Glutamatergic neuron (in vitro differentiated cells): ENCODE results near the gene PTTG1IP. TPM values are rescaled to one million over a fixed set of nuclear protein-coding genes. Genes with fewer than 3 reads are reported as not detected.

Experiments used
- DNase-seq: peaks from one replicate; pipeline ENCODE4 v3.0.0; 2022
- H3K27ac Mint-ChIP-seq: one replicate; pipeline ENCODE4 v1.8.0; 2020; ENCODE audit warnings: mild to moderate bottlenecking, mixed read lengths, inconsistent platforms; ENCODE audit not compliant: unreplicated experiment
- H3K27me3 Mint-ChIP-seq: one replicate; pipeline ENCODE4 v1.8.0; 2020; ENCODE audit warnings: mild to moderate bottlenecking, moderate library complexity, mixed read lengths, inconsistent platforms; ENCODE audit not compliant: unreplicated experiment
- H3K36me3 Mint-ChIP-seq: one replicate; pipeline ENCODE4 v1.8.0; 2020; ENCODE audit warnings: mild to moderate bottlenecking, mixed read lengths, inconsistent platforms; ENCODE audit not compliant: unreplicated experiment
- H3K4me1 Mint-ChIP-seq: one replicate; pipeline ENCODE4 v1.8.0; 2020; ENCODE audit warnings: mild to moderate bottlenecking, low read depth, mixed read lengths, inconsistent platforms; ENCODE audit not compliant: unreplicated experiment
- H3K4me3 Mint-ChIP-seq: one replicate; pipeline ENCODE4 v1.8.0; 2020; ENCODE audit warnings: mild to moderate bottlenecking, mixed read lengths, inconsistent platforms; ENCODE audit not compliant: unreplicated experiment
- H3K9me3 Mint-ChIP-seq: one replicate; pipeline ENCODE4 v1.8.0; 2020; ENCODE audit warnings: mild to moderate bottlenecking, moderate library complexity, mixed read lengths, inconsistent platforms; ENCODE audit not compliant: unreplicated experiment
- CTCF ChIP-seq: fragments of 200-600 bp; sonication (generic); IDR thresholded peaks from one replicate; pipeline ENCODE4 v1.5.0; 2021; ENCODE audit not compliant: partially characterized antibody, unreplicated experiment
- total RNA-seq: library from RNA; stranded (reverse); fragmentation: NEBNext Ultra II Directional; extraction: Animal tissue kit (Norgen Biotek cat#: 25700); gene quantifications from one replicate; pipeline ENCODE4 v1.2.1, GENCODE V29; 2021; ENCODE audit not compliant: unreplicated experiment

Gene PTTG1IP
- total RNA-seq, 1 donor from 2014 or later, result 249 TPM

DNA sequence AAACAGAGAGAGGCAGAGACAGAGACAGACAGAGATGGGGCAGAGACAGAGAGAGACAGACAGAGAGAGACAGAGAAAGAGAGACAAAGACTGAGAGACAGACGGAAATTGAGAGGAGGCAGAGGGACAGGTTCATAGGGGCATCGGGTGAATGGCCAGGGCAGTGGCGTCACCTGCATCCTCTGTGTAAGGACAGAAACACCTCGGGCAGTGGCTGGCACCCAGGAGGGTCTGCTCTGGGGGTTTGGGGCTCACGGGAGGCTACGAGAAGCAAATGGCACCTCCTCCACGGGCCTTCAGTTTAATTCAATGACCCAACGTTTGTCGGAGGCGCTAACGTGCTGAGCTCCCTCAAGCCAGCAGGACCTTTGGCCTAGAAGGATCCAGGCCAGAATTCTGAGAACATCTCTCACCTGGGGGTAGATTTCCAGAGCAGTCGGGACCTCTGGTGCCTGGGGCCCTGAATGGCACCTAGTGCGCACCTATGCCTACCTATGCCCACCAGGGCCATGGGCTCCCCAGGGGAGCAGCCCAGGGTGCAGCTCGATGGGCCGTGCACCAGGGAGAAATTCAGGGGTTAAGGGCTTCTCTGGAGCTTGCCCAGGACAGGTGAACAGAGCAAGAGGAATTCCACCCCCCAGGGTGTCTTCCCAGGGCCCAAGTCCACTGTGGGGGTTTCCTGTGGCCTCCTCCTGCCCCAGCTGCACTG, 20.6 kb upstream of the PTTG1IP start:
- H3K27ac Mint-ChIP-seq, result no peak overlapping the region
- peaks cover 5% of the 10 kb centered on the region for H3K27me3 Mint-ChIP-seq
- H3K4me1 Mint-ChIP-seq, result peaks cover 2% of the 10 kb centered on the region
- H3K36me3 Mint-ChIP-seq, result no peaks in the 10 kb centered on the region
- DNase-seq, result peak; percentile 10
- H3K9me3 Mint-ChIP-seq, result peaks cover 7% of the 10 kb centered on the region
- TF ChIP-seq CTCF, result no peak
- H3K4me3 Mint-ChIP-seq, result no peak overlapping the region

DNA sequence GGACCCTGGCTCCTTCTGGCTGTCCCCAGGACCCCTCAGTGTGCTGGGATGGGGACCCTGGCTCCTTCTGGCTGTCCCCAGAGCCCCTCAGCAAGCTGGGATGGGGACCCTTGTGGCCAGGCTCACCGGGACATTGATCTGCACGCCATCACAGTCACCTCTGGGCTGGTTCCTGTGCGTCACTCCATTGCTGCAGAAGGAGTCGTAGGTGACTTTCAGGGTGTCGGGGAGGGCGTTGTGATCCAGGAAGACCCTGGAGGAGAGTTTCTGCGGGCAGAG, 19.7 kb upstream of the PTTG1IP start:
- peak; percentile 12 for DNase-seq
- peaks cover 3% of the 10 kb centered on the region for H3K9me3 Mint-ChIP-seq
- no peak overlapping the region for H3K27ac Mint-ChIP-seq
- H3K27me3 Mint-ChIP-seq, result peaks cover 3% of the 10 kb centered on the region
- no peaks in the 10 kb centered on the region for H3K36me3 Mint-ChIP-seq
- TF ChIP-seq CTCF, result no peak
- no peak overlapping the region for H3K4me3 Mint-ChIP-seq
- H3K4me1 Mint-ChIP-seq, result no peaks in the 10 kb centered on the region

- H3K4me1 Mint-ChIP-seq, result no peaks in the 10 kb centered on the region
- peaks cover 2% of the 10 kb centered on the region for H3K9me3 Mint-ChIP-seq
- no peak overlapping the region for H3K4me3 Mint-ChIP-seq
- TF ChIP-seq CTCF, result peak; percentile 91
- H3K36me3 Mint-ChIP-seq, result no peaks in the 10 kb centered on the region
- peak; percentile 79 for DNase-seq
- peaks cover 3% of the 10 kb centered on the region for H3K27me3 Mint-ChIP-seq
- no peak overlapping the region for H3K27ac Mint-ChIP-seq
These were observed 19.2 kb upstream of the PTTG1IP start for GRCh38 chr21:44892536-44893277.

DNA sequence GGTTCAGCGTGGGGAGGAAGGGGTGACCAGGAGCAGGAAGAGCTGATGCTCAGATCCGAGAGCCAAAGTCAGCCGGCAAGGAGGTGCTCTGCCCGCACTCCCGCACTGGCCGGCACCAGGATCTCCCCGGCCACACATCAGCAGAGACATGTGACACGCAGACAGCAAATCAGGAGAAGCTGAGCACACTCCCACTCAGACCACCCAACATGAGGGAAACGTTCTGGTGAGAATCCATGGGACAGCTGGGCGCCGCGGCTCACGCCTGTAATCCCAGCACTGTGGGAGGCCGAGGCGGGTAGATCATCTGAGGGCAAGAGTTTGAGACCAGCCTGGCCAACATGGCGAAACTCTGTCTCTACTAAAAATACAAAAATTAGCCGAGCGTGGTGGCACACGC, 18.6 kb upstream of the PTTG1IP start:
- H3K9me3 Mint-ChIP-seq, result peaks cover 2% of the 10 kb centered on the region
- peaks cover 3% of the 10 kb centered on the region for H3K27me3 Mint-ChIP-seq
- no peak overlapping the region for H3K27ac Mint-ChIP-seq
- no peak overlapping the region for H3K4me3 Mint-ChIP-seq
- peak; percentile 7 for DNase-seq
- no peak for TF ChIP-seq CTCF
- H3K36me3 Mint-ChIP-seq, result no peaks in the 10 kb centered on the region
- H3K4me1 Mint-ChIP-seq, result no peaks in the 10 kb centered on the region

GRCh38 chr21:44891631-44892031, 18.1 kb upstream of the PTTG1IP start:
- no peaks in the 10 kb centered on the region for H3K36me3 Mint-ChIP-seq
- no peak for TF ChIP-seq CTCF
- no peaks in the 10 kb centered on the region for H3K4me1 Mint-ChIP-seq
- peaks cover 2% of the 10 kb centered on the region for H3K9me3 Mint-ChIP-seq
- DNase-seq, result peak; percentile 15
- peaks cover 3% of the 10 kb centered on the region for H3K27me3 Mint-ChIP-seq
- H3K4me3 Mint-ChIP-seq, result no peak overlapping the region
- no peak overlapping the region for H3K27ac Mint-ChIP-seq
